GM23248 (cell line): ENCODE data around the gene ANKS1B.
"Not testable (repeated sequence)": the region's sequence is repeated elsewhere in the genome, so short reads cannot be mapped to it uniquely, and the experiment has no call there.

Source experiments
- EZH2 ChIP-seq: fragments of 200-600 bp; sonication (generic); IDR thresholded peaks from 2 replicates; pipeline ENCODE4 v1.6.1; 2018; ENCODE audit warnings: antibody characterized with exemption, mild to moderate bottlenecking; ENCODE audit not compliant: insufficient read depth, poor library complexity, severe bottlenecking
- EZH2phosphoT487 ChIP-seq: fragments of 200-600 bp; sonication (generic); IDR thresholded peaks from 2 replicates; pipeline ENCODE4 v1.6.1; 2018; ENCODE audit warnings: antibody characterized with exemption, moderate library complexity, mild to moderate bottlenecking, low read depth; ENCODE audit not compliant: insufficient read depth

- TF ChIP-seq EZH2, EZH2phosphoT487: not testable (repeated sequence)
Observed at GRCh38 chr12:99720083-99720465, 264.7 kb downstream of the ANKS1B start.
